K562 (cell line): Measurements from ENCODE around the gene PDPR. TPM values are rescaled to one million over a fixed set of nuclear protein-coding genes. Genes with fewer than 3 reads are reported as not detected.
A peak's percentile ranks its signal among the peaks of the same experiment; 100 is the strongest.

Experiments used
- CXXC5 ChIP-seq: fragments of 250-450 bp; sonication (Bioruptor Pico); IDR thresholded peaks from 2 replicates; pipeline ENCODE4 v1.8.0; 2022; ENCODE audit warnings: inconsistent platforms, mild to moderate bottlenecking, moderate library complexity
- ELF1 ChIP-seq: fragments of 200-800 bp; sonication (Bioruptor generic); IDR thresholded peaks from 2 replicates; pipeline ENCODE4 v1.6.1; 2016; ENCODE audit warnings: missing genetic modification characterization, missing compliant biosample characterization
- HCFC1 ChIP-seq: IDR thresholded peaks from 2 replicates; pipeline ENCODE4 v1.6.1; 2012; ENCODE audit warnings: low read depth, low read length, improper control_type of control experiment
- MNT ChIP-seq, 2 experiments: fragments of 450-650 bp; conservative IDR thresholded peaks; 2 replicates each; pipeline ENCODE4 v1.6.1; 2017; ENCODE audit warnings: mild to moderate bottlenecking in 2 of 2, moderate library complexity in 2 of 2
- SUPT5H ChIP-seq: fragments of 450-650 bp; IDR thresholded peaks from 2 replicates; pipeline ENCODE4 v1.6.1; 2016
- polyA plus RNA-seq, 8 experiments: library from polyadenylated mRNA; depleted of rRNA in 4 of 8; stranded (reverse) in 5 of 8; unstranded in 3 of 8; fragments of >200 nt; fragmentation: Nextera tagmentation in 2 of 8; fragmentation: Illumina TruSeq in 1 of 8; extraction: Ambion mirVana in 2 of 8; extraction: Trizol in 1 of 8; gene quantifications; 2 replicates each; pipeline versions ENCODE4 v1.2.1 to v1.2.3, GENCODE V29; 2011 to 2014; ENCODE audit warnings: inconsistent platforms in 1 of 8, missing spikeins in 1 of 8
- total RNA-seq, 7 experiments: library from RNA; depleted of rRNA in 6 of 7; stranded (reverse); fragments of >200 nt in 6 of 7; fragmentation: Illumina TruSeq in 2 of 7; extraction: Trizol in 2 of 7; gene quantifications; 2 replicates each; pipeline versions ENCODE4 v1.2.1 to v1.2.3, GENCODE V29; 2011 to 2021; ENCODE audit warnings: low replicate concordance in 1 of 7
- TF ChIP-seq, protein P1 (sequence below): sonication (generic); formaldehyde crosslinking; IDR thresholded peaks from 2 replicates; pipeline ENCODE4 v1.5.0; 2020; ENCODE audit warnings: missing genetic modification reagents
- TF ChIP-seq, protein P2 (sequence below): fragments of 450-650 bp; IDR thresholded peaks from 2 replicates; pipeline ENCODE4 v1.6.1; 2016; ENCODE audit warnings: borderline replicate concordance
- TF ChIP-seq, protein P3 (sequence below): sonication (generic); formaldehyde crosslinking; IDR thresholded peaks from 2 replicates; pipeline ENCODE4 v1.8.0; 2022; ENCODE audit warnings: missing genetic modification reagents, mild to moderate bottlenecking, moderate library complexity, borderline replicate concordance
- TF ChIP-seq, protein P4 (sequence below): sonication (generic); formaldehyde crosslinking; IDR thresholded peaks from 2 replicates; pipeline ENCODE4 v1.9.0; 2022; ENCODE audit warnings: mild to moderate bottlenecking, missing genetic modification reagents

The PDPR gene
- total and polyA plus RNA-seq, 9 of the 15 experiments (the other 6 are each of a cell fraction or from before 2014, with no cell fraction given), result 4.9 to 35.7 (median 19.1) TPM

GRCh38 chr16:70113982-70114826, at the start of gene PDPR (continued):
- TF ChIP-seq, protein P1, sequence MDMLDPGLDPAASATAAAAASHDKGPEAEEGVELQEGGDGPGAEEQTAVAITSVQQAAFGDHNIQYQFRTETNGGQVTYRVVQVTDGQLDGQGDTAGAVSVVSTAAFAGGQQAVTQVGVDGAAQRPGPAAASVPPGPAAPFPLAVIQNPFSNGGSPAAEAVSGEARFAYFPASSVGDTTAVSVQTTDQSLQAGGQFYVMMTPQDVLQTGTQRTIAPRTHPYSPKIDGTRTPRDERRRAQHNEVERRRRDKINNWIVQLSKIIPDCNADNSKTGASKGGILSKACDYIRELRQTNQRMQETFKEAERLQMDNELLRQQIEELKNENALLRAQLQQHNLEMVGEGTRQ, result peak; percentile 90
- TF ChIP-seq, protein P2, sequence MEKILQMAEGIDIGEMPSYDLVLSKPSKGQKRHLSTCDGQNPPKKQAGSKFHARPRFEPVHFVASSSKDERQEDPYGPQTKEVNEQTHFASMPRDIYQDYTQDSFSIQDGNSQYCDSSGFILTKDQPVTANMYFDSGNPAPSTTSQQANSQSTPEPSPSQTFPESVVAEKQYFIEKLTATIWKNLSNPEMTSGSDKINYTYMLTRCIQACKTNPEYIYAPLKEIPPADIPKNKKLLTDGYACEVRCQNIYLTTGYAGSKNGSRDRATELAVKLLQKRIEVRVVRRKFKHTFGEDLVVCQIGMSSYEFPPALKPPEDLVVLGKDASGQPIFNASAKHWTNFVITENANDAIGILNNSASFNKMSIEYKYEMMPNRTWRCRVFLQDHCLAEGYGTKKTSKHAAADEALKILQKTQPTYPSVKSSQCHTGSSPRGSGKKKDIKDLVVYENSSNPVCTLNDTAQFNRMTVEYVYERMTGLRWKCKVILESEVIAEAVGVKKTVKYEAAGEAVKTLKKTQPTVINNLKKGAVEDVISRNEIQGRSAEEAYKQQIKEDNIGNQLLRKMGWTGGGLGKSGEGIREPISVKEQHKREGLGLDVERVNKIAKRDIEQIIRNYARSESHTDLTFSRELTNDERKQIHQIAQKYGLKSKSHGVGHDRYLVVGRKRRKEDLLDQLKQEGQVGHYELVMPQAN, result peak; percentile 29; the same call in 1 of the 2 replicates
- TF ChIP-seq CXXC5, result peak; percentile 94
- TF ChIP-seq, protein P3, sequence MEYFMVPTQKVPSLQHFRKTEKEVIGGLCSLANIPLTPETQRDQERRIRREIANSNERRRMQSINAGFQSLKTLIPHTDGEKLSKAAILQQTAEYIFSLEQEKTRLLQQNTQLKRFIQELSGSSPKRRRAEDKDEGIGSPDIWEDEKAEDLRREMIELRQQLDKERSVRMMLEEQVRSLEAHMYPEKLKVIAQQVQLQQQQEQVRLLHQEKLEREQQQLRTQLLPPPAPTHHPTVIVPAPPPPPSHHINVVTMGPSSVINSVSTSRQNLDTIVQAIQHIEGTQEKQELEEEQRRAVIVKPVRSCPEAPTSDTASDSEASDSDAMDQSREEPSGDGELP (CRISPR knock-in tag), result peak; percentile 52; the same call in 1 of the 2 replicates
- 0 out of 2 replicates have a peak, but pooled peaks have one; percentile 19 for TF ChIP-seq HCFC1
- TF ChIP-seq MNT (conservative IDR thresholded peaks at IDR 0.05), result peak; percentile 100
- peak; percentile 47; the same call in 1 of the 2 replicates for TF ChIP-seq SUPT5H
- 0 out of 2 replicates have a peak, but pooled peaks have one; percentile 18 for TF ChIP-seq ELF1
- TF ChIP-seq, protein P4, sequence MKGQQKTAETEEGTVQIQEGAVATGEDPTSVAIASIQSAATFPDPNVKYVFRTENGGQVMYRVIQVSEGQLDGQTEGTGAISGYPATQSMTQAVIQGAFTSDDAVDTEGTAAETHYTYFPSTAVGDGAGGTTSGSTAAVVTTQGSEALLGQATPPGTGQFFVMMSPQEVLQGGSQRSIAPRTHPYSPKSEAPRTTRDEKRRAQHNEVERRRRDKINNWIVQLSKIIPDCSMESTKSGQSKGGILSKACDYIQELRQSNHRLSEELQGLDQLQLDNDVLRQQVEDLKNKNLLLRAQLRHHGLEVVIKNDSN, result peak; percentile 91
